Type B pancreatic cell (in vitro differentiated cells): ENCODE results near the gene MSI2. TPM values are rescaled to one million over a fixed set of nuclear protein-coding genes. Genes with fewer than 3 reads are reported as not detected.
A peak's percentile ranks its signal among the peaks of the same experiment; 100 is the strongest.

ENCODE experiments used
- DNase-seq: peaks from one replicate; pipeline ENCODE4 v3.0.0; 2021; ENCODE audit warnings: mixed read lengths; ENCODE audit not compliant: unreplicated experiment; ENCODE audit errors: extremely low spot score
- H3K27ac Mint-ChIP-seq: 2 replicates; pipeline ENCODE4 v1.8.0; 2021; ENCODE audit warnings: mild to moderate bottlenecking, mixed read lengths
- H3K27me3 Mint-ChIP-seq: 2 replicates; pipeline ENCODE4 v1.8.0; 2021; ENCODE audit warnings: mixed read lengths
- H3K36me3 Mint-ChIP-seq: 2 replicates; pipeline ENCODE4 v1.8.0; 2021; ENCODE audit warnings: mixed read lengths
- H3K4me1 Mint-ChIP-seq: one replicate; pipeline ENCODE4 v1.8.0; 2021; ENCODE audit warnings: mixed read lengths; ENCODE audit not compliant: unreplicated experiment
- H3K4me3 Mint-ChIP-seq: 2 replicates; pipeline ENCODE4 v1.8.0; 2021; ENCODE audit warnings: mild to moderate bottlenecking, mixed read lengths
- H3K9me3 Mint-ChIP-seq: 2 replicates; pipeline ENCODE4 v1.8.0; 2021; ENCODE audit warnings: mixed read lengths
- CTCF ChIP-seq: fragments of 200-600 bp; sonication (generic); conservative IDR thresholded peaks from 2 replicates; pipeline ENCODE4 v1.5.0; 2021; ENCODE audit warnings: antibody characterized with exemption, mild to moderate bottlenecking
- long read RNA-seq: library from polyadenylated mRNA; unstranded; transcript quantifications from one replicate; pipeline ENCODE4 v2.0.0, GENCODE V29; 2020
- total RNA-seq: library from RNA; stranded (reverse); gene quantifications from 2 replicates; pipeline ENCODE4 v1.2.1, GENCODE V29; 2021; ENCODE audit warnings: low replicate concordance

The MSI2 gene
- 65.0 and 158 TPM in 2 replicates for total RNA-seq
- long read RNA-seq, full-length matches to known transcripts = 1 of 32 reads
- long read RNA-seq, partial matches to known transcripts = 0 of 32 reads
- long read RNA-seq, other reads (novel, unspliced or antisense) = 31 of 32 reads

GRCh38 chr17:57255776-57256681 is at the start of gene MSI2:
Gene MSI2 (plus strand): TSS chr17:57256523. CDS start chr17:57256743, 220 bp downstream.
- peak; percentile 89 for DNase-seq
- peaks cover 17% of the 10 kb centered on the region for H3K36me3 Mint-ChIP-seq
- H3K9me3 Mint-ChIP-seq = no peaks in the 10 kb centered on the region
- no peaks in the 10 kb centered on the region for H3K27me3 Mint-ChIP-seq
- H3K4me3 Mint-ChIP-seq = peak within 1 kb of the TSS; percentile 96
- H3K27ac Mint-ChIP-seq = peak within 1 kb of the TSS; percentile 86
- peaks cover 43% of the 10 kb centered on the region for H3K4me1 Mint-ChIP-seq
- peak; percentile 27 for TF ChIP-seq CTCF

GRCh38 chr17:57206928-57207327 is 49.4 kb upstream of the MSI2 start:
- H3K27me3 Mint-ChIP-seq = peaks cover 6% of the 10 kb centered on the region
- peaks cover 13% of the 10 kb centered on the region for H3K9me3 Mint-ChIP-seq
- no peak for DNase-seq
- H3K36me3 Mint-ChIP-seq = no peaks in the 10 kb centered on the region
- TF ChIP-seq CTCF = no peak
- H3K4me3 Mint-ChIP-seq = no peak overlapping the region
- H3K27ac Mint-ChIP-seq = no peak overlapping the region
- peaks cover 5% of the 10 kb centered on the region for H3K4me1 Mint-ChIP-seq

DNA sequence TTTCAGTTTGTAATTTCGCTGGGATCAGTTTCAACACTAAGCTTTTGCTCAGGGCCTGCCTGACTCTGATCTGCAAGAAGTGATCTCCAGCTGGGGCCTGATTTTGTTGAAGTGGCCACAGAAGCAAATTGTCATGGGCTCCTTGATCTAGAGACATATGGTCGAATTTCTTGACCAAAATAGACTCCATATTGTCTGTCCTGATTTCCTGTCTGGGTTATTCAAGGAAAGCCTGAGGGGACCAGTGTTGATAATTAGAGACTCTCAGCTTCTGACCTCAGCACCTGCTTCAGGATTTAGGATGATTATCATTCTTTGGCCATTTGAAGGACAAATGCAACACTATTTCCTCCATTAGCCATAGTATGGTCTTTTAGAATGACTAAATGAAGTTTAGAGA is 48.9 kb upstream of the MSI2 start:
- TF ChIP-seq CTCF = no peak
- no peak overlapping the region for H3K27ac Mint-ChIP-seq
- no peaks in the 10 kb centered on the region for H3K36me3 Mint-ChIP-seq

DNA sequence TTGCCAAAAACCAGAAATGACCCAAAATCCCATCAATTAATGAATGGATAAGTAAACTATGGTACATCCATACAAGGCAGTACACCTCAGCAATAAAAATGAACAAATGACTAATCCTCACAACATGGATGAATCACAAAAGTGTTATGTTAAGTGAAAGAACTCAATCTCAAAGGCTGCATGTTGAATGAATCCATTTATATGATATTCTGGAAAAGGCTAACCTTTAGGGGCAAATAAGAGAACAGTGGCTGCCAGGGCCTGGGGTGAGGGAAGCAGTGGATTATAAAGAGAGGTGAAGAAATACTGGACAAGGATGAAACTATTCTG is 46.1 kb upstream of the MSI2 start:
- no peak for TF ChIP-seq CTCF
- H3K27me3 Mint-ChIP-seq = peaks cover 4% of the 10 kb centered on the region
- H3K4me3 Mint-ChIP-seq = no peak overlapping the region
- no peak for DNase-seq
- no peak overlapping the region for H3K27ac Mint-ChIP-seq
- peaks cover 13% of the 10 kb centered on the region for H3K9me3 Mint-ChIP-seq
- H3K36me3 Mint-ChIP-seq = no peaks in the 10 kb centered on the region
- H3K4me1 Mint-ChIP-seq = peaks cover 9% of the 10 kb centered on the region

More for the DNA sequence above, 48.9 kb upstream of the MSI2 start:
- peaks cover 13% of the 10 kb centered on the region for H3K9me3 Mint-ChIP-seq
- peaks cover 9% of the 10 kb centered on the region for H3K4me1 Mint-ChIP-seq
- H3K4me3 Mint-ChIP-seq = no peak overlapping the region
- DNase-seq = no peak
- peaks cover 6% of the 10 kb centered on the region for H3K27me3 Mint-ChIP-seq

GRCh38 chr17:57210972-57211411 is 45.3 kb upstream of the MSI2 start:
- Mint-ChIP-seq H3K4me3 (no peak overlapping the region), H3K4me1 (peaks cover 9% of the 10 kb centered on the region), H3K36me3 (no peaks in the 10 kb centered on the region), H3K9me3 (peaks cover 13% of the 10 kb centered on the region), H3K27ac (no peak overlapping the region), H3K27me3 (peaks cover 3% of the 10 kb centered on the region)
- no peak for TF ChIP-seq CTCF
- DNase-seq = no peak
